ENCODE measurements around the gene IER5.
"Not testable (repeated sequence)": the region's sequence is repeated elsewhere in the genome, so short reads cannot be mapped to it uniquely, and the experiment has no call there.

The IER5 gene

GRCh38 chr1:181088079-181089016 lies at the start of gene IER5:
IER5 (plus strand) TSS chr1:181088700; CDS start chr1:181088903, 203 bp downstream.
- Histone ChIP-seq H3K9me3 (ENCODE audit: control insufficient read depth in 1 of 2, low read length in 2 of 2) (no peaks in the 10 kb centered on the region), H3K4me1 (ENCODE audit: control insufficient read depth in 1 of 2, insufficient read depth in 2 of 2, low read length in 2 of 2) (peaks cover 30 to 37% of the 10 kb centered on the region in 2 donors), H3K27me3 (ENCODE audit: control insufficient read depth in 1 of 2, insufficient read depth in 2 of 2, low read length in 2 of 2) (no peaks in the 10 kb centered on the region), H3K27ac (ENCODE audit: low read depth, low read length) (peak within 1 kb of the TSS; percentile 92), H3K4me3 (ENCODE audit: low read depth in 1 of 2, low read length in 2 of 2) (peak within 1 kb of the TSS; percentile 93 to 98), H3K9ac (ENCODE audit: low read depth in 1 of 2, low read length in 2 of 2) (peak within 1 kb of the TSS; percentile 90), H3K36me3 (ENCODE audit: control insufficient read depth in 1 of 2, insufficient read depth in 2 of 2, low read length in 2 of 2) (peaks cover 0 to 5% of the 10 kb centered on the region in 2 donors)

DNA sequence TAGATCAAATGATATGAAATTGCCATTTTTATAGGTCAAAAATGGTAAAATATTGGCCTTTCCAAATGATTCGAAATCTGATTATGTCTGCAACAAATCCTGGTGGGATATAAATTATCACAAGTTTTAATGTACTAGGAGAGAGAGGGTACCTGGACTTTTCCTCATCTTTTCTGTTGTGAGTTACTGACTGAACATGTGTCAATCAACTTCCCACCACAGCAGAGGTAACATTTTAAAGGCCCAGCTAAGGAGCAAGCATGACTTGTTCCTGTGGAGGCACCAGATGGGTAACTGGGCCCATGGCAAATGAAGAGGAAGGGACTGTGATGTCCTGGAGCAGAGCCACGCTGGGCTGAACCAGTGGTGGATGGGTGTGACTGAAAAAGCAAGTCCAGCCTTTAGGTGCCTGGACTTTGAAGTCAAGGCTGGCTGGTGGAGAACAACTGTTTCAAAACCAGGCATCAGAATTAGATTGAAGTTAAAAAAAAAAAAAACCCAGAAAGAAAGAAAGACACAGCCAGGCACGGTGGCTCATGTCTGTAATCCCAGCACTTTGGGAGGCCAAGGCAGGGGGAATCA lies 48.1 kb upstream of the IER5 start:
- H3K27ac ChIP-seq (ENCODE audit: low read depth, low read length), result no peak overlapping the region
- no peak overlapping the region for H3K4me3 ChIP-seq (ENCODE audit: low read depth in 1 of 2, low read length in 2 of 2)
- H3K9ac ChIP-seq (ENCODE audit: low read depth in 1 of 2, low read length in 2 of 2), result no peak overlapping the region
- H3K27me3 ChIP-seq (ENCODE audit: control insufficient read depth in 1 of 2, insufficient read depth in 2 of 2, low read length in 2 of 2), result no peaks in the 10 kb centered on the region
- peaks cover 0 to 3% of the 10 kb centered on the region in 2 donors for H3K36me3 ChIP-seq (ENCODE audit: control insufficient read depth in 1 of 2, insufficient read depth in 2 of 2, low read length in 2 of 2)
- H3K9me3 ChIP-seq (ENCODE audit: control insufficient read depth in 1 of 2, low read length in 2 of 2), result no peaks in the 10 kb centered on the region
- H3K4me1 ChIP-seq (ENCODE audit: control insufficient read depth in 1 of 2, insufficient read depth in 2 of 2, low read length in 2 of 2), result peaks cover 37 to 39% of the 10 kb centered on the region in 2 donors

- Histone ChIP-seq H3K9me3 (ENCODE audit: control insufficient read depth in 1 of 2, low read length in 2 of 2) (no peaks in the 10 kb centered on the region), H3K36me3 (ENCODE audit: control insufficient read depth in 1 of 2, insufficient read depth in 2 of 2, low read length in 2 of 2) (peaks cover 0 to 6% of the 10 kb centered on the region in 2 donors), H3K4me3 (ENCODE audit: low read depth in 1 of 2, low read length in 2 of 2) (no peak overlapping the region), H3K27me3 (ENCODE audit: control insufficient read depth in 1 of 2, insufficient read depth in 2 of 2, low read length in 2 of 2) (no peaks in the 10 kb centered on the region), H3K27ac (ENCODE audit: low read depth, low read length) (no peak overlapping the region), H3K4me1 (ENCODE audit: control insufficient read depth in 1 of 2, insufficient read depth in 2 of 2, low read length in 2 of 2) (peaks cover 21% of the 10 kb centered on the region in 2 donors), H3K9ac (ENCODE audit: low read depth in 1 of 2, low read length in 2 of 2) (no peak overlapping the region)
Observed at GRCh38 chr1:181043025-181043888, 45.2 kb upstream of the IER5 start.

DNA sequence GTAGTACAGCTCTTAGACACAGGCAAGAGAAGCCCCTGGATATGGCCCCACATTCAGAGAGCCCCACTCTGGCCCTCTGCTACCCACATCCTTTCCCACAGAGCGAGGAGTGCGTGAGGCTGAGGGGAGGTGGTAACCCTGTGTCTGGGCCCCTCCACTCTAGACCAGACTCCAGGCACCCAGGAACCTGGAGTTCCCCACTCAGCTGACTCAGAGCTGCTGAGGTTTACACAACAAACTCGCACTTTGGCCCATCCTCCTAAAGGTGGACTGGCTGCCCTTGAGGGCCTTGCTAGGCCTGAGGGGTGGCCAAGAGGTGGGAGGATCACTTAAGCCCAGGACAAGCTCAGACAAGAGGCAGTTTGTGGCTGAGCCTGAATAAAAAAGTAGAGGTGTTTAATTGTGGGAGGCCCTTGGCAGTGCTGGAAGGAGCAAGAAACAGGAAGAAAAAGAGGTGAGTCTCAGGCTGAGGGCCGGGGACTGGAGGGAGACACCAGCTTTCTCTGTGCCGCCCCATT lies 44.0 kb upstream of the IER5 start:
- Histone ChIP-seq H3K27me3 (ENCODE audit: control insufficient read depth in 1 of 2, insufficient read depth in 2 of 2, low read length in 2 of 2) (no peaks in the 10 kb centered on the region), H3K4me1 (ENCODE audit: control insufficient read depth in 1 of 2, insufficient read depth in 2 of 2, low read length in 2 of 2) (peaks cover 21% of the 10 kb centered on the region in 2 donors), H3K36me3 (ENCODE audit: control insufficient read depth in 1 of 2, insufficient read depth in 2 of 2, low read length in 2 of 2) (peaks cover 0 to 3% of the 10 kb centered on the region in 2 donors), H3K9me3 (ENCODE audit: control insufficient read depth in 1 of 2, low read length in 2 of 2) (no peaks in the 10 kb centered on the region), H3K27ac (ENCODE audit: low read depth, low read length) (no peak overlapping the region), H3K9ac (ENCODE audit: low read depth in 1 of 2, low read length in 2 of 2) (no peak overlapping the region), H3K4me3 (ENCODE audit: low read depth in 1 of 2, low read length in 2 of 2) (no peak overlapping the region)

DNA sequence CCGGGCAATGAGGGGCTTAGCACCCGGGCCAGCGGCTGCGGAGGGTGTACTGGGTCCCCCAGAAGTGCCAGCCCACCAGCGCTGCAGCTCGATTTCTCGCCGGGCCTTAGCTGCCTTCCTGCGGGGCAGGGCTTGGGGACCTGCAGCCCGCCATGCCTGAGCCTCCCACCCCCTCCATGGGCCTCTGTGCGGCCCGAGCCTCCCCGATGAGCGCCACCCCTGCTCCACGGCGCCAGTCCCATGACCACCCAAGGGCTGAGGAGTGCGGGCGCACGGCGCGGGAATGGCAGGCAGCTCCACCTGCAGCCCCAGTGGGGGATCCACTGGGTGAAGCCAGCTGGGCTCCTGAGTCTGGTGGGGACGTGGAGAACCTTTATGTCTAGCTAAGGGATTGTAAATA lies 42.6 kb upstream of the IER5 start:
- H3K4me1 ChIP-seq (ENCODE audit: control insufficient read depth in 1 of 2, insufficient read depth in 2 of 2, low read length in 2 of 2), result peaks cover 21% of the 10 kb centered on the region in 2 donors
- H3K27me3 ChIP-seq (ENCODE audit: control insufficient read depth in 1 of 2, insufficient read depth in 2 of 2, low read length in 2 of 2); H3K36me3 ChIP-seq (ENCODE audit: control insufficient read depth in 1 of 2, insufficient read depth in 2 of 2, low read length in 2 of 2); H3K4me3 ChIP-seq (ENCODE audit: low read depth in 1 of 2, low read length in 2 of 2); H3K27ac ChIP-seq (ENCODE audit: low read depth, low read length); H3K9ac ChIP-seq (ENCODE audit: low read depth in 1 of 2, low read length in 2 of 2); H3K9me3 ChIP-seq (ENCODE audit: control insufficient read depth in 1 of 2, low read length in 2 of 2): not testable (repeated sequence)

GRCh38 chr1:181049378-181049777 lies 39.1 kb upstream of the IER5 start:
- H3K36me3 ChIP-seq (ENCODE audit: control insufficient read depth in 1 of 2, insufficient read depth in 2 of 2, low read length in 2 of 2), result peaks cover 5 to 9% of the 10 kb centered on the region in 2 donors
- no peaks in the 10 kb centered on the region for H3K9me3 ChIP-seq (ENCODE audit: control insufficient read depth in 1 of 2, low read length in 2 of 2)
- H3K4me1 ChIP-seq (ENCODE audit: control insufficient read depth in 1 of 2, insufficient read depth in 2 of 2, low read length in 2 of 2), result peaks cover 7% of the 10 kb centered on the region in 2 donors
- H3K4me3 ChIP-seq (ENCODE audit: low read depth in 1 of 2, low read length in 2 of 2), result no peak overlapping the region
- no peak overlapping the region for H3K27ac ChIP-seq (ENCODE audit: low read depth, low read length)
- H3K9ac ChIP-seq (ENCODE audit: low read depth in 1 of 2, low read length in 2 of 2), result no peak overlapping the region
- no peaks in the 10 kb centered on the region for H3K27me3 ChIP-seq (ENCODE audit: control insufficient read depth in 1 of 2, insufficient read depth in 2 of 2, low read length in 2 of 2)

DNA sequence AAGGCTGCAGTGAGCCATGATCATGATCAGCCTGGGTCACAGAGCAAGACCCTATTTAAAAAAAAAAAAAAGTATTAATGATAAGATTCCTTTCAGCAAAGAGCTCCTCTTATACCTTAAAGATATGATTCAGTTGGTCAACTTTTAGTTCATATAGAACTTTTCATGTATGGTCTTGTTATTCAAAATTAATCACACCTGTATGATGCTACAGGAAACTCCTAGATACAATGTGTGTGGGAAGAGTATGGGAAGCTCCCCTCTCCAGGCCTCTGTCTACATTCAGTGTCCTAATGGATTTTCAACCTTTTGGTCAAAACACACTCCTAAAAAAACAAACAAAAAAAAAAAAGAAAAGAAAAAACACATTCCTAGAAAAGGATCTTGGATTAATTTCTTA lies 37.6 kb upstream of the IER5 start:
- Histone ChIP-seq H3K9me3 (ENCODE audit: control insufficient read depth in 1 of 2, low read length in 2 of 2) (no peaks in the 10 kb centered on the region), H3K4me3 (ENCODE audit: low read depth in 1 of 2, low read length in 2 of 2) (no peak overlapping the region), H3K27me3 (ENCODE audit: control insufficient read depth in 1 of 2, insufficient read depth in 2 of 2, low read length in 2 of 2) (no peaks in the 10 kb centered on the region), H3K9ac (ENCODE audit: low read depth in 1 of 2, low read length in 2 of 2) (no peak overlapping the region), H3K4me1 (ENCODE audit: control insufficient read depth in 1 of 2, insufficient read depth in 2 of 2, low read length in 2 of 2) (no peaks in the 10 kb centered on the region), H3K27ac (ENCODE audit: low read depth, low read length) (no peak overlapping the region), H3K36me3 (ENCODE audit: control insufficient read depth in 1 of 2, insufficient read depth in 2 of 2, low read length in 2 of 2) (peaks cover 5 to 9% of the 10 kb centered on the region in 2 donors)

DNA sequence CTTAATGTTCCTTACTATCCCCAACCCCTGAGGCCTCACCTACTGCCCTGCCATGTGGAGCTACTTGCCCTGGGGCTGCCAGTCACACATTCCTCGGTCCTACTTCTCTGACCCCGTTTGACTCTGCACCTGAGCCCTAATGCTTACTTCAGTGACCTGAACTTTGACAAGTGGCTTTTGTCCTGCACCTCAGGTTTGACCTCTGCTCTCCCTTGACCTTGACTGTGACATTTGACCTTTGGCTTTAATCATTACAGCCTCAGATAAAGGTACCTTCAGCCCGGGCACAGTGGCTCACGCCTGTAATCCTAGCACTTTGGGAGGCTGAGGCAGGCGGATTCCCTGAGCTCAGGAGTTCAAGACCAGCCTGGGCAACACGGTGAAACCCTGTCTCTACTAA lies 31.9 kb upstream of the IER5 start:
- Histone ChIP-seq H3K27me3 (ENCODE audit: control insufficient read depth in 1 of 2, insufficient read depth in 2 of 2, low read length in 2 of 2) (no peaks in the 10 kb centered on the region), H3K4me3 (ENCODE audit: low read depth in 1 of 2, low read length in 2 of 2) (no peak overlapping the region), H3K27ac (ENCODE audit: low read depth, low read length) (no peak overlapping the region), H3K36me3 (ENCODE audit: control insufficient read depth in 1 of 2, insufficient read depth in 2 of 2, low read length in 2 of 2) (peaks cover 1 to 9% of the 10 kb centered on the region in 2 donors), H3K9ac (ENCODE audit: low read depth in 1 of 2, low read length in 2 of 2) (no peak overlapping the region), H3K4me1 (ENCODE audit: control insufficient read depth in 1 of 2, insufficient read depth in 2 of 2, low read length in 2 of 2) (no peaks in the 10 kb centered on the region), H3K9me3 (ENCODE audit: control insufficient read depth in 1 of 2, low read length in 2 of 2) (peaks cover 7 to 12% of the 10 kb centered on the region in 2 donors)

- no peak overlapping the region for H3K9ac ChIP-seq (ENCODE audit: low read depth in 1 of 2, low read length in 2 of 2)
- peaks cover 7 to 12% of the 10 kb centered on the region in 2 donors for H3K9me3 ChIP-seq (ENCODE audit: control insufficient read depth in 1 of 2, low read length in 2 of 2)
- H3K27me3 ChIP-seq (ENCODE audit: control insufficient read depth in 1 of 2, insufficient read depth in 2 of 2, low read length in 2 of 2), result no peaks in the 10 kb centered on the region
- H3K4me1 ChIP-seq (ENCODE audit: control insufficient read depth in 1 of 2, insufficient read depth in 2 of 2, low read length in 2 of 2), result no peaks in the 10 kb centered on the region
- H3K36me3 ChIP-seq (ENCODE audit: control insufficient read depth in 1 of 2, insufficient read depth in 2 of 2, low read length in 2 of 2), result peaks cover 0 to 9% of the 10 kb centered on the region in 2 donors
- H3K27ac ChIP-seq (ENCODE audit: low read depth, low read length), result no peak overlapping the region
- no peak overlapping the region for H3K4me3 ChIP-seq (ENCODE audit: low read depth in 1 of 2, low read length in 2 of 2)
Observed at GRCh38 chr1:181057079-181057478, 31.4 kb upstream of the IER5 start.

Measured in duodenal mucosa (tissue), 2 donors.